ENCODE data around the gene NCR2. TPM values are rescaled to one million over a fixed set of nuclear protein-coding genes. Genes with fewer than 3 reads are reported as not detected.

The NCR2 gene
- total RNA-seq, 2 experiments from 2014 or later, result 0.31 to 0.44 TPM

DNA sequence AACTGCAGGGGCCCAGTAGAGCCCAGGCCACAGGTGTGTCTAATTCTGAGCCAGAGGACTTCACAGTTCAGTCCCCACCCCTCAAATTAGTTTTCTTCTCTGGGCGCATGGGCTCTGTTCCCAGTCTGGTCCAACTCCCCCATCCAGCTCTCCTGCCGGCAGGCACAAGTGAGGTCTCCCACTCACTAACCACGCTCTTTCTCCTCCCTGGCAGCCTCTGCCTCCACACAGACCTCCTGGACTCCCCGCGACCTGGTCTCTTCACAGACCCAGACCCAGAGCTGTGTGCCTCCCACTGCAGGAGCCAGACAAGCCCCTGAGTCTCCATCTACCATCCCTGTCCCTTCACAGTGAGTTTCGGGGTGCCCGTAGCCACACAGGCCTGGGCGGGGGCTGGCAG lies 6.2 kb downstream of the NCR2 start:
- Mint-ChIP-seq H3K4me1 (peaks cover 26% of the 10 kb centered on the region), H3K4me3 (no peak overlapping the region), H3K27ac (no peak overlapping the region), H3K27me3 (no peaks in the 10 kb centered on the region), H3K9me3 (no peaks in the 10 kb centered on the region), H3K36me3 (no peaks in the 10 kb centered on the region)
- no peak for DNase-seq

- H3K36me3 Mint-ChIP-seq, result no peaks in the 10 kb centered on the region
- H3K4me1 Mint-ChIP-seq, result peaks cover 24% of the 10 kb centered on the region
- H3K27ac Mint-ChIP-seq, result no peak overlapping the region
- no peak overlapping the region for H3K4me3 Mint-ChIP-seq
- no peaks in the 10 kb centered on the region for H3K27me3 Mint-ChIP-seq
- no peak for DNase-seq
- no peaks in the 10 kb centered on the region for H3K9me3 Mint-ChIP-seq
These were observed 6.8 kb downstream of the NCR2 start for GRCh38 chr6:41342241-41342640.

GRCh38 chr6:41343641-41344187 lies 8.3 kb downstream of the NCR2 start:
- no peak overlapping the region for H3K27ac Mint-ChIP-seq
- H3K4me1 Mint-ChIP-seq, result peaks cover 24% of the 10 kb centered on the region
- H3K4me3 Mint-ChIP-seq, result no peak overlapping the region
- no peaks in the 10 kb centered on the region for H3K27me3 Mint-ChIP-seq
- DNase-seq, result no peak
- no peaks in the 10 kb centered on the region for H3K36me3 Mint-ChIP-seq
- H3K9me3 Mint-ChIP-seq, result peaks cover 3% of the 10 kb centered on the region

GRCh38 chr6:41344876-41345275 lies 9.5 kb downstream of the NCR2 start:
- H3K27me3 Mint-ChIP-seq, result no peaks in the 10 kb centered on the region
- H3K4me3 Mint-ChIP-seq, result peak overlapping the region; percentile 40
- H3K36me3 Mint-ChIP-seq, result no peaks in the 10 kb centered on the region
- DNase-seq, result peak; percentile 32
- peaks cover 3% of the 10 kb centered on the region for H3K9me3 Mint-ChIP-seq
- H3K4me1 Mint-ChIP-seq, result peaks cover 24% of the 10 kb centered on the region
- H3K27ac Mint-ChIP-seq, result peak overlapping the region; percentile 84

DNA sequence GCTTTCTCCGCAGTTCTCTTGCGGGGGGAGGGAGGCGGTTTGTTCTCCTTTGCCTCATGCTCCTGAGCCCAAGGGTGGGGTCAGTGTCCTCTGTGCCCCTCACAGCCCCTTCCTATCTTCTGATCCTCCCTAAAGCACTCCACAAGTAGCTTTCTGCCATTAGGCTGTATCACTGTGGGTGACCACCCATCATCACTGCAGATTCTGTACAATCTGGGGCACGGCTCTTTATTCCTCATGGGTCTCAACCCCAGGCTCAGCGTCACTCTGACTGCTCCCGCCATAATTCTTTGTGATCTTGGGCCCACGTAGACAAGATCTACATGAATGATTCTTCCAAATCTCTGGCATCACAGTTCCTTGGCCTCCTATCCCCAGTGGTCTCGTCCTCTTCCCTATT lies 10.5 kb downstream of the NCR2 start:
- peaks cover 24% of the 10 kb centered on the region for H3K4me1 Mint-ChIP-seq
- no peak overlapping the region for H3K4me3 Mint-ChIP-seq
- H3K27ac Mint-ChIP-seq, result peak overlapping the region; percentile 84

GRCh38 chr6:41346441-41346840 lies 11.0 kb downstream of the NCR2 start:
- H3K4me3 Mint-ChIP-seq, result no peak overlapping the region
- peaks cover 24% of the 10 kb centered on the region for H3K4me1 Mint-ChIP-seq
- H3K9me3 Mint-ChIP-seq, result peaks cover 3% of the 10 kb centered on the region
- H3K27ac Mint-ChIP-seq, result no peak overlapping the region
- no peaks in the 10 kb centered on the region for H3K36me3 Mint-ChIP-seq
- H3K27me3 Mint-ChIP-seq, result no peaks in the 10 kb centered on the region
- no peak for DNase-seq

More for the DNA sequence above, 10.5 kb downstream of the NCR2 start:
- Mint-ChIP-seq H3K9me3 (peaks cover 3% of the 10 kb centered on the region), H3K36me3 (no peaks in the 10 kb centered on the region), H3K27me3 (no peaks in the 10 kb centered on the region)
- no peak for DNase-seq

GRCh38 chr6:41347378-41348050 lies 12.1 kb downstream of the NCR2 start:
- Mint-ChIP-seq H3K27me3 (peaks cover 3% of the 10 kb centered on the region), H3K27ac (no peak overlapping the region), H3K36me3 (no peaks in the 10 kb centered on the region), H3K4me3 (no peak overlapping the region), H3K4me1 (peaks cover 24% of the 10 kb centered on the region), H3K9me3 (peaks cover 3% of the 10 kb centered on the region)
- DNase-seq, result no peak

- Mint-ChIP-seq H3K27ac (no peak overlapping the region), H3K9me3 (peaks cover 3% of the 10 kb centered on the region), H3K27me3 (peaks cover 6% of the 10 kb centered on the region), H3K36me3 (no peaks in the 10 kb centered on the region), H3K4me1 (peaks cover 24% of the 10 kb centered on the region), H3K4me3 (no peak overlapping the region)
- DNase-seq, result no peak
These were observed 13.5 kb downstream of the NCR2 start for GRCh38 chr6:41348934-41349333.

GRCh38 chr6:41352396-41352795 lies 17.0 kb downstream of the NCR2 start:
- Mint-ChIP-seq H3K27me3 (peaks cover 6% of the 10 kb centered on the region), H3K36me3 (no peaks in the 10 kb centered on the region), H3K4me1 (no peaks in the 10 kb centered on the region), H3K27ac (no peak overlapping the region), H3K9me3 (peaks cover 3% of the 10 kb centered on the region), H3K4me3 (no peak overlapping the region)
- DNase-seq, result no peak

GRCh38 chr6:41352907-41353306 lies 17.5 kb downstream of the NCR2 start:
- DNase-seq, result no peak
- H3K4me3 Mint-ChIP-seq, result no peak overlapping the region
- no peaks in the 10 kb centered on the region for H3K36me3 Mint-ChIP-seq
- H3K27me3 Mint-ChIP-seq, result peaks cover 6% of the 10 kb centered on the region
- H3K27ac Mint-ChIP-seq, result no peak overlapping the region
- H3K9me3 Mint-ChIP-seq, result peaks cover 3% of the 10 kb centered on the region
- H3K4me1 Mint-ChIP-seq, result no peaks in the 10 kb centered on the region

GRCh38 chr6:41353333-41353732 lies 17.9 kb downstream of the NCR2 start:
- Mint-ChIP-seq H3K27ac (no peak overlapping the region), H3K9me3 (peaks cover 3% of the 10 kb centered on the region), H3K36me3 (no peaks in the 10 kb centered on the region), H3K27me3 (peaks cover 6% of the 10 kb centered on the region), H3K4me1 (no peaks in the 10 kb centered on the region), H3K4me3 (no peak overlapping the region)
- no peak for DNase-seq

DNA sequence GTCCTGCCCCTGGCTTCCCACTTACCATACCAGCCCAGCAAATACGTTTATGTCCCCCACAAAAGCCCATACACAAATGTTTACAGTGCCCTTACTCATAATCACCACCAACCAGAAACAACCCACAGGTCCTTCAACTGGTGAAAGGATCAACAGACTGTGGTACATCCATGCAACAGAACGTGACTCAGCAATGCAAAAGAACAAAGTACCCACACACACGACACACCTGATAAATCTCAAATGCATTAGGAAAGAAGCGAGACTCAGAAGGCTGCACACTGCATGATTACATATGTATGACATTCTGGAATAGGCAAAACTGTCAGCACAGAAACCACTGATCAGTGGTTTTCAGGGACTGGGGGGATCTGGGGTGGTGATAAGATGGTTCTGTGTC lies 20.5 kb downstream of the NCR2 start:
- H3K27ac Mint-ChIP-seq, result no peak overlapping the region
- DNase-seq, result no peak
- peaks cover 6% of the 10 kb centered on the region for H3K27me3 Mint-ChIP-seq
- peaks cover 13% of the 10 kb centered on the region for H3K9me3 Mint-ChIP-seq
- H3K4me1 Mint-ChIP-seq, result no peaks in the 10 kb centered on the region
- H3K4me3 Mint-ChIP-seq, result no peak overlapping the region
- no peaks in the 10 kb centered on the region for H3K36me3 Mint-ChIP-seq

- Mint-ChIP-seq H3K4me1 (no peaks in the 10 kb centered on the region), H3K27me3 (peaks cover 6% of the 10 kb centered on the region), H3K27ac (no peak overlapping the region), H3K9me3 (peaks cover 21% of the 10 kb centered on the region), H3K36me3 (no peaks in the 10 kb centered on the region), H3K4me3 (no peak overlapping the region)
- DNase-seq, result no peak
These were observed 21.4 kb downstream of the NCR2 start for GRCh38 chr6:41356825-41357224.

DNA sequence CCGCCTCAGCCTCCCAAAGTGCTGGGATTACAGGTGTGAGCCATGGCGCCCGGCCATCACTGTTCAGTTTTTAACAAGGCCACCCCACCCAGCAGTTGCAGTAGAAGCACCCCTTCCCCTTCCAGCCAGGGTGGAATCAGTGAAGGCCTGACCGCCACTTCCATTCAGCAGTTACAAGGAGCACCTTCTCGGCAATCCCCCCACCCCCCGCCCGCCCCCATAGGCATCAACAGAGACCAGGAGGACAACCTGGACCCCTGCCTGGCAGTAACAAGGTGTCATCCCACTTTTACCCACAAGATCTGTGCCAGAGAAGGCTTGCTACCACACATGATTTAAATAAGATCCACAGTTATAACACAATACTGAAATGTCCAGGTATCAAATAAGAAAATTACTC lies 23.1 kb downstream of the NCR2 start:
- Mint-ChIP-seq H3K27ac (no peak overlapping the region), H3K4me3 (no peak overlapping the region), H3K27me3 (peaks cover 2% of the 10 kb centered on the region), H3K9me3 (peaks cover 23% of the 10 kb centered on the region), H3K36me3 (no peaks in the 10 kb centered on the region), H3K4me1 (no peaks in the 10 kb centered on the region)
- no peak for DNase-seq

- Mint-ChIP-seq H3K9me3 (peaks cover 23% of the 10 kb centered on the region), H3K4me3 (no peak overlapping the region), H3K27me3 (peaks cover 4% of the 10 kb centered on the region), H3K27ac (no peak overlapping the region), H3K4me1 (no peaks in the 10 kb centered on the region), H3K36me3 (no peaks in the 10 kb centered on the region)
- DNase-seq, result no peak
These were observed 24.4 kb downstream of the NCR2 start for GRCh38 chr6:41359617-41360313.

DNA sequence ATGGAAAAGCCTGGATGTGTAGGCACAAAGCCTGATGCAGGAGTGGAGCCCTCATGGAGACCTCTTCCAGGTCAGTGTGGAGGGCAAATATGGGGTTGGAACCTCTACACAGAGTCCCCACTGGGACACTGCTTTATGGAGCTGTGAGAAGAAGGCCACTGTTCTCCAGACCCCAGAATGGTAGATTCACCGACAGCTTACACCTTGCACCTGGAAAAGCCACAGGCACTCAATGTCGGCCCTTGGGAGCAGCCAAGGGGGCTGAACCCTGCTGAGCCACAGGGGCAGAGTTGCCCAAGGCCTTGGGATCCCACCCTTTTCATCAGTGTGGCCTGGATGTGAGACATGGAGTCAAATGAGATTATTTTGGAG lies 24.9 kb downstream of the NCR2 start:
- peaks cover 4% of the 10 kb centered on the region for H3K27me3 Mint-ChIP-seq

More for the DNA sequence above, 24.9 kb downstream of the NCR2 start:
- no peak for DNase-seq
- Mint-ChIP-seq H3K4me1 (no peaks in the 10 kb centered on the region), H3K4me3 (no peak overlapping the region), H3K27ac (no peak overlapping the region), H3K36me3 (no peaks in the 10 kb centered on the region), H3K9me3 (peaks cover 23% of the 10 kb centered on the region)

Data from activated naive CD8-positive, alpha-beta T cell treated with anti-CD3 and anti-CD28 coated beads for 36 hours (primary cell).